ENCODE measurements around the gene TXNRD2.

DNA sequence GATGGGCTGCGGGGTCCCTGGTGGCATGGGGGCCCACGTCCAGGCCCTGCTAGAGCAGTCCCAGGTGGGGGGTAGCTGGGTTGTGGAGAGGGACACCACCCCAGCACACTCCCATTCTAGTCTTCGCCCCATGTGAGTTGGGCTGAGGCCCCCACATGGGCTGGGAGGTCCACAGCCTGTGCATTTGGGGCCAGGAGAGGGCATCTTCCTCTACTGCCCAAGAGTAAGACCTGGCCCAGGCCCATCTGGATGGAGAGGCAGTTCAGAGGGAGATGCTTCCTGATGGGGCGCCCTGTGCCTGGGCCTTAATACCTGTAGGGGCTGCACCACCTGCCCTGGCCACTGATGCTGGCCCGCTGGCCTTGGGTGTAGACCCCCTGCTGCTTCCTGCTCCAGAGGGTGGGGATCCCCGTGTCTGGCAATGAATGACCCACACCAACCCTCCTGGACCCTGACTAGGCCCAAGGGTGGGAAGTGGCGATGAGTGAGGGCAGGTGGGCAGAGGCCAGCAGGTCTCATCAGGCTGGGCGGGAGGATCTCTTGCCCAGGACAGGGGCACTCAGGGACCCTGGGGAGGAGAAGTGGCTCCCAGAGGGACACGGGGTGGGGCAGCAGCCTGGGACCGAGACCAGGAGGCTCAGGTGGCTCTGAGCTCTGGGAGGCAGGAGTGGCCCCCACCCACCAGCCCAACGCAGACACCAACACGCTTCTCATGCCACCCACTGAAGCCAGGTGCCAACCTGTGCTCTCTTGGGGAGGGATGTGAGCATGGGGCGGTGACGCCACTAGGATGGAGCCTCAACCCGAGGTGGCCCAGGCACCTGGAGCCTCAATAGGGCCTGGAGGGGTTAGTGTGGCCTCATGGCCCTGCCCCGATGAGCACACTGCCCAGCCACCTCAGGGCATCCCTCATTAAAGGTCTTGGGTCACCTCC, 69.5 kb downstream of the TXNRD2 start:
- TF ChIP-seq, protein P1, sequence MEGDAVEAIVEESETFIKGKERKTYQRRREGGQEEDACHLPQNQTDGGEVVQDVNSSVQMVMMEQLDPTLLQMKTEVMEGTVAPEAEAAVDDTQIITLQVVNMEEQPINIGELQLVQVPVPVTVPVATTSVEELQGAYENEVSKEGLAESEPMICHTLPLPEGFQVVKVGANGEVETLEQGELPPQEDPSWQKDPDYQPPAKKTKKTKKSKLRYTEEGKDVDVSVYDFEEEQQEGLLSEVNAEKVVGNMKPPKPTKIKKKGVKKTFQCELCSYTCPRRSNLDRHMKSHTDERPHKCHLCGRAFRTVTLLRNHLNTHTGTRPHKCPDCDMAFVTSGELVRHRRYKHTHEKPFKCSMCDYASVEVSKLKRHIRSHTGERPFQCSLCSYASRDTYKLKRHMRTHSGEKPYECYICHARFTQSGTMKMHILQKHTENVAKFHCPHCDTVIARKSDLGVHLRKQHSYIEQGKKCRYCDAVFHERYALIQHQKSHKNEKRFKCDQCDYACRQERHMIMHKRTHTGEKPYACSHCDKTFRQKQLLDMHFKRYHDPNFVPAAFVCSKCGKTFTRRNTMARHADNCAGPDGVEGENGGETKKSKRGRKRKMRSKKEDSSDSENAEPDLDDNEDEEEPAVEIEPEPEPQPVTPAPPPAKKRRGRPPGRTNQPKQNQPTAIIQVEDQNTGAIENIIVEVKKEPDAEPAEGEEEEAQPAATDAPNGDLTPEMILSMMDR (conservative IDR thresholded peaks at IDR 0.05; ENCODE audit: low read depth, low read length): no peak
- TF ChIP-seq EZH2phosphoT487 (IDR thresholded peaks at IDR 0.05; ENCODE audit: borderline replicate concordance, low read length): no peak
- TF ChIP-seq EZH2 (IDR thresholded peaks at IDR 0.05; ENCODE audit: low read length, unreplicated experiment): no peak

Data from PC-3 (cell line).